Stimulated activated CD8-positive, alpha-beta memory T cell treated with anti-CD3 and anti-CD28 coated beads, Interleukin-4, amount 100 ng/mL, for 24 hours (primary cell): ENCODE data around the gene RUVBL2.

Experiments
- DNase-seq: peaks from one replicate; pipeline ENCODE4 v3.0.0-alpha.2; 2020; ENCODE audit warnings: low read depth

RUVBL2 gene

DNA sequence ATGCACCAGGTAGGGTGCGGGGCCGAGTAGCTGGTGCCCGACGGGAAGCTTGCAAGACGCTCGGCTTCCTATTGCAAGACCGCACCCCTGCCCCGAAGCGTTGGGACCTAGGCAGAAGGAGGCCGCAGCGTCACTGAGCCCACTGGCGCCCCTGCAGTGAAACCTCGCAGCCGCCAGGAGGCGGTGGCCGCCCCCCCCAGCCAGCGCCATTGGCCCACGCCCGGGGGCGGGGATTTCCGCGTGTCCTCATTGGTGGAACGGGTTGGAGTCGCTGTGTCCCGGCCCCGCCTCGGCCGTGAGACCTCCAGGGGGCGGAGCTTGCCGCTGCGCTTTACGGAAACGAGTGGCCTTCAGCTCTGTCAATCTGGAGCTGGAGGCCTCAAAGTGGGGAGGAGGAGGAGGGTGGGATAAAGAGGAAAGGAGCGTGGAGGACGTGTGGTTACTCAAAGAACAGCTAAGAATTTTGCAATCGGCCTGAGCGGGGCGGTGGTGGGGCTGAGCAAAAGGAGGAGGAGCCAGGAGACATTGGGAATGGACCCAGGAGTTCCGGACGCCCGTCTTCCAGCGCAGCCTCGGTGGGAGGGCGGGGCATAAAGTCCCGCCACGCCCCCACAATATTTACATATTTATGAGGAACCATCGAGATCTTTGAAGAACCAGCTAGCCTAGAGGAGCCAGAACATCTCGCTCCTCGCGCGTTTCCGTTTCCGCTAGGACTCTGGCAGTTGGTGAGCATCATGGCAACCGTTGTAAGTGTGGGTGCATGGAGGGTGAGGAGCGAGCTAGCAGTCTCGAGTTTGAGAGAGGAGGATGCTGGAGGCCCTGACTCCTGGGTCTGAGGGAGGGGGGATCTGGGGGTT is at the start of gene RUVBL2, which contains the start of gene GYS1:
RUVBL2 (plus strand) TSS at position 713 of the 860 bp plus-strand sequence; CDS start at position 738, 25 bp downstream.
GYS1 (minus strand) TSS at position 135 of the 860 bp plus-strand sequence. CDS start 197 bp downstream, outside the sequence.
- DNase-seq: peak; percentile 99

DNA sequence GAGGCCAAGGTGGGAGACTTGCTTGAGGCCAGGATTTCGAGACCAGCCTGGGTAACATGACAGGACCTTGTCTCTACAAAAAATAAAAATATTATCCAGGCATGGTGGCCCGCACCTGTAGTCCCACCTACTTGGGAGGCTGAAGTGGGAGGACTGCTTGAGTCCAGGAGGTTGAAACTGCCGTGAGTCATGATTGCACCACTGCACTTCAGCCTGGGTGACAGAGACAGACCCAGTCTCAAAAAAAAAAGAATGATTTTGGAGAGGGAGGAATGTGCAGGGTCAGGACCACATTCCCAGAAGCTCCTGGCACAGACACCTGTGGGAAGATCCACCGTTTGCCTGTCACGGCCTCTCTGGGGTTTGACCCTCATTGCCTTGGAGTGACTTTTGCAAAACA is 48.3 kb upstream of the RUVBL2 start:
- DNase-seq: no peak

DNA sequence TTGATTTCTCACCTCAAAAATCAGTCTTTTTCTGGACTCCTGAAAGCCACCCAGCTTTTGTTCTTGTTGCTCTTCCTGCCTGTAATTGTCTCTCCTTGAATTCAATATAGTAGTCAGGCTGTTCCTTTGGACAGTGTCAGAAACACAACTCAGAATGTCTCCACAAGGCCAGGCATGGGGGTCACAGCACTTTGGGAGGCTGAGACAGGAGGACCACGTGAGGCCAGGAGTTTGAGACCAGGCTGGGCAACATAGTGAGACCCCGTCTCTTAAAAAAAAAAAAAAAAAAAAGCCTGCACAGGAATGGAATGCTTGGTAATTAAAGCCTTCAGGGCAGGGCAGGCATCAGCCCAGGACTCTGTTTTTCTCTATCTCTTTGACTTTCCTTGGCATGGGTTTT is 47.9 kb upstream of the RUVBL2 start:
- no peak for DNase-seq

DNA sequence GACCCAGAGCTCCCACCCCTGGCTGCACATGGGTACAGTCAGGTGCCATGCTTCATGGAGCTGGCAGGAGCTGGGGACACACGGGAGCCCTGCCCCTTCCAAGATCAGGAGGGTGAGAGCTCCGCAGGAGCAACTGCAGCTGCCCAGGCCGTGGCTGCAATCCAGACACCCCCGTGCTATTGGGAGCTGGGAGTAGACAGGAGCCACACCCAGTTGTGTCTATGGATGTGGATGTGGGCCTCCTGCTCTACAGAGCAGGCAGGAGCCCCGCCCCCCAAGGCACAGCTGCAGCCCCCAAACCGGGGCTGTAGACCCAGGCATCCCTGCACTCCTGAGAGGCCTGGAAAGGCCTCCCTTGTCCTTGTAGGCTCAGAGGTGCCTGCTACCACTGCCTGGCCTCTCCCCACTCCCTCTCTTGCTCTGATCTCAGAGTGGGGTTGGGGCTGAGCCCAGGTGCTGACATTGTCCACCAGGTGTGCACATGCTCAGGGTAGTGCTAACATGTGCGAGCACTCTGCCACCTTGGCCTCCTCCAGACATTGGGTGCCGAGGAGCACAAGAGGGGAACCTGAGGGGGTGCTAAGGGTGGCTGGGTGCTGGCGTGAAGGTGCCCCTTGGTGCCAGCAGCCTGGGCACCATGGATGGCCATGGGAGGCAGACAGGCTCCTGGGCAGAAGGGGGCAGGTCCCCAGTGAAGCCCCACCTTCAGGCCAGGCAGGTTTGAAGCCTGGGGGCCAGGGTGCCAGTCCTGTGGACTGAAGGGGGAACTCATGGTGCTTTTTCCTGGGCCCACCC is 47.0 kb upstream of the RUVBL2 start:
- DNase-seq: no peak

DNA sequence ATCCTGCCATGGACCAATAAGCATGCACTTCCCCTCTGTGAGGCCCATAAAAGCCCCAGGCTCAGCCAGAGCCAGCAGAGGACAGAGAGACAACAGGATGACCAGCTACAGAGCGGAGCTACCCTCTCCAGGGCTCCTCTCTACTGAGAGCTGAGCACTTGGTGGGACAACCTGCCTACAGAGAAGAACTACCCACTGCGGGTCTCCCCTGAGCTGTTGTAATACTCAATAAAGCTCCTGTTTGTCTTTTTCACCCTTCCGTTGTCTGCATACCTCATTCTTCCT is 46.5 kb upstream of the RUVBL2 start:
- DNase-seq: no peak

DNA sequence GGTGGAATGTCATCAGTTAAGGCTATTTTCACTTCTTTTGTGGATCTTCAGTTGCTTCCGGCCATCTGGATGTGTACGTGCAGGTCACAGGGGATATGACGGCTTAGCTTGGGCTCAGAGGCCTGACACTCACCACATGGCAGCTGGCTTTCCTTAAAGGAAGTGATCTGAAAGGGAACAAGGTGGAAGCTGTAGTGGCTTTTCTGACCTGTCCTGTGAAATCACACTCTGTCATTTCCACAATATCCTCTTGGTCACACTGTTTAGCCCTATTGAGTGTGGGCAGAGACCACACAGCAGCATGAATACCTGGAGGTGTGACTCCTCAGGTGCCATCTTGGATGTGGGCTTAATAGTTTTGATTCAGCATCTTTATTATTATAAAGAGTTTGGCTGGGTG is 43.5 kb upstream of the RUVBL2 start:
- DNase-seq: no peak

DNA sequence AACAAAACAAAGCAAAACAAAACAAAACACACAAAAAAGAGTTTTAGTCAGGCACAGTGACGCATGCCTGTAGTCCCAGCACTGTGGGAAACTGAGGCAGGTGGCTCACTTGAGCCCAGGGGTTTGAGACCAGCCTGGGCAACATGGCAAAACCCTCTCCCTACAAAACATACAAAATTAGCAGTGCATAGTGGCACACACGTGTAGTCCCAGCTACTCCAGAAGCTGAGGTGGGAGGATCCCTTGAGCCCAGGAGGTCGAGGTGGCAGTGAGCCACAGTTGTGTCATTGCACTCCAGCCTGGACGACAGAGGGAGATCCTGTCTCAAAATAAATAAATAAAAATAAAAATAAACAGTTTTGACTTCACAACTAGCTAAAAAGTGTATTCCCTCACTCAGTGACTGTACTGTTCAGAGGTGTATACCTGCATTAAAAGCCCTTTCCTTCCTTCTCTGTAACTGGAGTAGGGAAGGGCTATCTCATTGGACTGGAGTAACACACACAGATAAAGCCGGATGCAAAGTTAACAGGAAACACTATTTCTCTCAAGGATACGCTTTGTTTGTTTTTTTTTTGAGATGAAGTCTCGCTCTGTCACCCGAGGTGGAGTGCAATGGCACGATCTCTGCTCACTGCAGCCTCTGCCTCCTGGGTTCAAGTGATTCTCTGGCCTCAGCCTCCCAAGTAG is 42.7 kb upstream of the RUVBL2 start:
- DNase-seq: no peak

DNA sequence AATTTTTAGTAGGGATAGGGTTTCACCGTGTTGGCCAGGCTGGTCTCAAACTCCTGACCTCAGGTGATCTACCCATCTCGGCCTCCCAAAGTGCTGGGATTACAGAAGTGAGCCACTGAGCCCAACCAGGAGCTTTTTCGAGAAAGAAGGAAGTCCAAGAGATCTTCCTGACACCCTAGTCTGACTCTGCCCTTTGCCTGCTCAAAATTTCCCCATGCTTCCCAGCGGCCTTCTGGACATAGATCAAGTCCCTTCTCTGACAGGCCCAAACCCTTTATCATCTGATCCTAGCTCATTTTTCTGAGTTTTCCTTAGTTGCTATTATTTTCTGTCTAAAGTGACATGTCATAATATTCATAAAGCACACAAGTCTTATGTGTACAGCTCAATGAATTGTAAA is 40.5 kb upstream of the RUVBL2 start:
- no peak for DNase-seq

DNA sequence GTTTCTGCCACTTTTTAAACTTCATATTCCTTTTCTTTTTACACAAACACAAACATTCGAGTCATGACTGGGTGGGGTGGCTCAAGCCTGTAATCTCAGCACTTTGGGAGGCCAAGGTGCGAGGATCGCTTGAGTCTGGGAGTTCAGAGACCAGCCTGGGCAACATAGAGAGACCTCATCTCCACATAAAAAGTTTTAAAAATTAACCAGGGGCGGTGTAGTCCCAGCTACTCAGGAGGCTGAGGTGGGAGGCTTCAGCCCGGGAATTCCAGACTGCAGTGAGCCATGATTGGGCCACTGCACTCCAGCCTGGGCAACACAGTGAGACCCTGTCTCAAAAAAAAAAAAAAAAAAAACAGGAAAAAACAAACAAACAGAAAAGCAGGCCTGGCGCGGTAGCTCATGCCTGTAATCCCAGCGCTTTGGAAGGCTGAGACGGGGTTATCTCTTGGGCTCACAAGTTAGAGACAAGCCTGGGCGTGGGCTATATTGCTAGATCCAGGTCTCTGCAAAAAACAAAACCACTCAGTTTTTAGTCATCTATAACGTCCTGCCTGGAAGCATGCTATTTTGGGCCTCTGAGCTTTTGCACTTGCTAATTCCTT is 39.6 kb upstream of the RUVBL2 start:
- DNase-seq: no peak

DNA sequence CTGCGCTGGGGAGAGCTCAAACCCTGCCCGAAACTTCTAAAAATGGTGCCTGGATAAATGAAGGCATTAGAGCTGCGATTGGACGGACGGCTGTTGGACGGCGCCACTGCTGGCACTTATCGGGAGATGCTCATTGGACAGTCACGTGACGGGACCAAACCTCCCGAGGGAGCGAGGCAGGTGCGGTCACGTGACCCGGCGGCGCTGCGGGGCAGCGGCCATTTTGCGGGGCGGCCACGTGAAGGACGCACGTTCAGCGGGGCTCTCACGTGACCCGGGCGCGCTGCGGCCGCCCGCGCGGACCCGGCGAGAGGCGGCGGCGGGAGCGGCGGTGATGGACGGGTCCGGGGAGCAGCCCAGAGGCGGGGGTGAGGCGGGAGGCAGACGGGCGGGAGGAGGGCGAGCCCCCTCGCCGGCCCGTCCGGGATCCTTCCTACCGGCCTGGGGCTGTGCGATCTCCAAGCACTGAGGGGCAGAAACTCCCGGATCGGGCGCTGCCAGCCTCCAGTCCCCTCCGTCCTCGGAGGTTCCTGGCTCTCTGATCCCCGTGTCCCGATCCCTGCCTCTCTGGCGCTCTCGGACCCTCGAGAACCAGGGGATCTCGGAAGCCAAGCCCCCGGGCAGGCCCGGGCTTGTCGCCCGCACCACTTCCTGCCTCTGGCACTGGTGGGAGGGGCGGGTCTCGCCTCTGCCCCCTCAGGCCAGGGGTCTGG is 38.9 kb upstream of the RUVBL2 start, which contains the start of gene BAX:
BAX (plus strand) TSS at position 281 of the 713 bp plus-strand sequence; CDS start at position 335, 54 bp downstream.
- DNase-seq: peak; percentile 94

DNA sequence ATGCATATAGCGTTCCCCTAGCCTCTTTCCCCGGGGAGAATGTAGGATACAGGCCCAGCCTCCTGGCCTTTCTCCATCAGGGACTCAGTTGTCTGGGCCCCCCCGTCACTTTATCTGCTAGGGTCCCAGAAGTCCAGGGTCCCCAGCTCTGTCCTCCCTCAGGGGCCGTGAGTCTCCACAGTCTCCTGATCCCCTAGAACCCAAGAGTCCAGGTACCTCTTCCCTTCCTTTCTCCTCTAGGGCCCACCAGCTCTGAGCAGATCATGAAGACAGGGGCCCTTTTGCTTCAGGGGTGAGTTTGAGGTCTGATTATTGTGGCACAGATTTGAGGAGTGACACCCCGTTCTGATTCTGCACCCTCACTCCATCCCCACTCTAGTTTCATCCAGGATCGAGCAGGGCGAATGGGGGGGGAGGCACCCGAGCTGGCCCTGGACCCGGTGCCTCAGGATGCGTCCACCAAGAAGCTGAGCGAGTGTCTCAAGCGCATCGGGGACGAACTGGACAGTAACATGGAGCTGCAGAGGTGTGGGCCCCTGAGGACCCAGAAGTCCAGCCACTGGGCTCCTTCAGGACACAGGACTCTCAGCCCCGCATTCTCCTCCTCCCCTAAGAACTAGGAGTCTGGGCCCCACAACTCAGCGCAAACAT is 38.3 kb upstream of the RUVBL2 start:
- no peak for DNase-seq

DNA sequence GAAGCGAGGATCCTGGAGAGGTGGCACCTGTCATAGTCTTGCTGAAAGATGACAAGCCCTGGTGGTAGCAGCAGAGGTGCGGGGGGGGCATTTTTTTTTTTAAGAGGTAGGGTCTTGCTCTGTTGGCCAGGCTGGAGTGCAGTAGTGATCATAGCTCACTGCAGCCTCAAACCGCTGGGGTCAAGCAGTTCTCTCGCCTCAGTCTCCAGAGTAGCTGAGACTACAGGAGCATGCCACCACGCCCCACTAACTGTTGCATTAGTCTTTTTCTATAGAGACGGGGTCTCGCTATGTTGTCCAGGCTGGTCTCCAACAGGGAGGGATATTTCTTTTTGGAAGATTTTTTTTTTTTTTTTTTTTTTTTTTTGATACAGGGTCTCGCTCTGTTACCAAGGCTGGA is 35.7 kb upstream of the RUVBL2 start:
- no peak for DNase-seq

DNA sequence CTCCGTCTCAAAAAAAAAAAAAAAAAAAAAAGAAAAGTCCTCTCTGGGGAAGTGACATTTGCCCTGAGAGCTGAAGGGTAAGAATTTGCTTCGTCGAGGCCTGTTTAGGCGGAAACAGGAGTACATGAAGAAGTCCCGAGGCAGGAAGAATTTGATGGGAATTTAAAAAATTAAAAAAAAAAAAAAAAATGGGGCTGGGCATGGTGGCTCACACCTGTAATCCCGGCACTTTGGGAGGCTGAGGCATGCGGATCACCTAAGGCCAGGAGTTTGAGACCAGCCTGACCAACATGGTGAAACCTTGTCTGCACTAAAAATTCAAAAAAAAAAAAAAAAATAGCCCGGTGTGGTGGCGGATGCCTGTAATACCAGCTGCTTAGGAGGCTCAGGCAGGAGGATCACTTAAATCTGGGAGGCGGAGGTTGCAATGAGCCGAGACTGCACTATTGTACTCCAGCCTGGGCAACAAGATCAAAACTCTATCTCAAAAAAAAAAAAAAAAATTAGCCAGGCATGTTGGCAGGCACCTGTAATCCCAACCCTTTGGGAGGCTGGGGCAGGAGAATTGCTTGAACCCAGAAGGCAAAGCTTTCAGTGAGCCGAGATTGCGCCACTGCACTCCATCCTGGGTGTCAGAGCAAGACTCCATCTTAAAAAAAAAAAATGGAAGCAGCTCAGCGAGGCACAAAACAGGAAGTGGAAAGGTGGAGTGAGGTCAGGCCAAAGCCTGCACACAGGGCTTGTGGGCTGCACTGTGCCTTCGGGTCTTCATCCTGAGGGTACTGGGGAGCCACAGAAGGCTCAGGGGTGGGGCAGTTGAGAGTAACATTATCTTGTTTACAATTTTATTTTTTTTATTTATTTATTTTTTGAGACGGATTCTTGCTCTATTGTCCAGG is 34.1 kb upstream of the RUVBL2 start:
- no peak for DNase-seq

DNA sequence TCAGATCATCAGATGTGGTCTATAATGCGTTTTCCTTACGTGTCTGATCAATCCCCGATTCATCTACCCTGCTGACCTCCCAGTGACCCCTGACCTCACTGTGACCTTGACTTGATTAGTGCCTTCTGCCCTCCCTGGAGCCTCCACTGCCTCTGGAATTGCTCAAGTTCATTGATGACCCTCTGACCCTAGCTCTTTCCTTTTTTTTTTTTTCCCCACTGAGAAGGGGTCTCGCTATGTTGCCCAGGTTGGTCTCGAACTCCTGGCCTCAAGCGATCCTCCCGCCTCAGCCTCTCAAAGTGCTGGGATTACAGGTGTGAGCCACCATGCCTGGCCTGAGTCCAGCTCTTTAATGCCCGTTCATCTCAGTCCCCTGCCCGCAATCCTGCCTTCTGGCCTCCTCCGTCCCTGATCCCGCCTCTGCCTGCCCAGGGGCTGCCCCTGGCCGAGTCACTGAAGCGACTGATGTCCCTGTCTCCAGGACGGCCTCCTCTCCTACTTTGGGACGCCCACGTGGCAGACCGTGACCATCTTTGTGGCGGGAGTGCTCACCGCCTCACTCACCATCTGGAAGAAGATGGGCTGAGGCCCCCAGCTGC is 32.5 kb upstream of the RUVBL2 start:
- no peak for DNase-seq

DNA sequence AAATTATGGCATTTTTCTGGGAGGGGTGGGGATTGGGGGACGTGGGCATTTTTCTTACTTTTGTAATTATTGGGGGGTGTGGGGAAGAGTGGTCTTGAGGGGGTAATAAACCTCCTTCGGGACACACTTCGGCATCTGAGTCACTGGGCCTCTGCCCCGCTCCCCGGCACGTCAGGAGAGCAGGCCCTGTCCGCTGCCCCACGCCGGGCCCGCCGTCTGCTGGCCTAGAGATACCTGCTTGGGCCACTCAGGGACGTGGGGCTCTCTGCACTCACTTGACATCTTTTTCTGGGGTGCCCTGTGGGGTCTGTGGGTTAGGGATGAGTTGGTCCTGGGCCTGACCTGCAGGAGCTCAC is 32.0 kb upstream of the RUVBL2 start:
- no peak for DNase-seq

DNA sequence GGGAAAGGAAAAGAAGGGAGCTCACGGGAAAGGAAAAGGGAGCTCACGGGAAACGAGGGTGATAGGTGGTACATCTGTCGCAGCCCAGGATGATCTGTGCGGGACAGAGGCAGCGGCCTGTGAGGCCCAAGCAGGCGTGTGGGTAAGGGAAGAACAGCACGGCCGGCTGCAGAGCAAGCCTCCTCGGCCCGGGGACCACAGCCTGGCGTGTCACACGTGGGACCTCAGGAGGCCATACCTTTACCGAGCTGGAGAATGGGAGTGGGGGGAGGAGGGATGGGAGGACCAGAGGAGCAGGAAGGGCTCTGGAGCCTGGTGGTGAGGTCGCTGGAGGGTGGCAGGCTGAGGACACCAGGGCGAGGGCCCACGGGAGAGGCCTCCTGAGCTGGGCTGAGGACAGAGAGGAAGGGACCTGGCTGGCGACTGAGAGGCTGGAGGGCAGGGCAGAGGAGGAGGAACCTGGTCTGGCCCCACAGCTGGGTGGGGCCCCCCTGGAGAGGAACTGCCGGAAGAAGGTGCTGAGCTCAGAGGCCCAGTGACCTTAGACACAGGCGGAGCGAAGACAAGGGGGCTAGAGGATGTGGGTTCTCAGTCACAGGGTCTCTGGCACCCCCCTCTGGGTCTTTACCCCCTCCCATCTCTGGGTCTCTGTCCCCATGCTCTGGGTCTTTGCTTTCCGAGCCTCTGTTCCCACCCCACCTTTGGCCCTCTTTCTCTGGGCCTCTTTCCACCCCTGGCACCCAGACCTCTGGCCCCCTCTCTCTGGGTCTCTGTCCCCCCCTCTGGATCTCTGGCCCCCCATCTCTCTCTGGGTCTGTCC is 31.4 kb upstream of the RUVBL2 start:
- DNase-seq: no peak

DNA sequence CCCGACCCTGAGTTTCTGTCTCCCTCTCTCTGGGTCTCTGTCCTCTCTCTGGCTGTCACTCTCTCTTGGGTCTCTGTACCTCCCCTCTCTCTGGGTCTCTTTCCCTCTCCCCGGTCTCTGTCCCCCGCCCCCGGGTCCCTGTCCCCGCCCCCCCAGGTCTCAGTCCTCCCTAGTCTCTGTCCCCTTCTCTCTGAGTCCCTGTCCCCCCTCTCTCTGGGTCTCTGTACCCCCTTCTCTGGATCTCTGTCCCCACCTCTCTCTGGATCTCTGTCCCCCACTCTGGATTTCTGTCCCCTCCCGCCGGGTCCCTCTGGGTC is 30.9 kb upstream of the RUVBL2 start:
- no peak for DNase-seq

DNA sequence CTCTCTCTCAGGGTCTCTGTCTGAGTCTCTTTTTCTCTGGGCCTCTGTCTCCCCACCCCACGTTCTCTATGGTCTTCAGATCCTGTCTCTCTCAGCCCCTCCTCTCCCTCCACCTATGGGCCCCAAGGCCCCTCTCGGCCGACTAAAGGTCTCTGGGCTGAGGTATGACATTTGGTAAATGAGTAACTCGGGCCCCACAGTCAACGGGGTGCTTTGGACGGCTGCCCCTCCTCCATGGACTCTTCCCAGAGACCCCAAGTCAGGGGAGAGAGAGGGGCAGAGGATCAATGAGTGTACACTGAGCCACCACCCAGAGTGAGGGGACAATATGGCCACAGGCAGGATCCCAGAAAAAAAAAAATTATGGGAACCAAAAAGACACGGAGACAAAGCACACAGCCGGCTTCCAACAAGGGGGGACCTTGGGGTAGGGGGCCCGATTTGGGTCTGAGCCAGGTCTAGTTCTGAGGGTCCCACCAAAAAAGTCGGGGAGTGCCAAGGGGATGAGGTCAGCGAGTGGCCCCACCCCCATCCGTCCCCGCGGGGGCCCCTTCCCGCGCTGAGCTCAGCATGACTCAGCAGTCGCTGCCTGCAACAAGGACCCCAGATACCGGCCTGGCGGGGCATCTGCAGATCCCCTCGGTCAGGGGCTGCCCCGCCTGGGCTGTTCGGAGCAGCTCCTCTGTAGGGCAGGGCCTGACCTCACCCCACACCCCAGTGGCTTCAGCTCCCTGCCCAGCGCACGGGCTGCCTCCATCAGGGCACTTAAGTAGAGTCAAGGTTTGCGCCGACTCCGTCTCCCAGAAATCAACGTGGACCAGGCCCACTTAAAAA is 30.1 kb upstream of the RUVBL2 start:
- peak; percentile 66 for DNase-seq
